Lower lobe of right lung (tissue), 2 donors: ENCODE measurements around the gene MYO1C. TPM values are rescaled to one million over a fixed set of nuclear protein-coding genes. Genes with fewer than 3 reads are reported as not detected.
A peak's percentile ranks its signal among the peaks of the same experiment; 100 is the strongest.

Source experiments
- ATAC-seq, 2 donors: fragments of 200-7000 bp; cut with Tn5 transposase; one replicate each; pipeline ENCODE4 v1.9.1; 2020 to 2022; ENCODE audit warnings: mild to moderate bottlenecking in 2 of 2, moderate library complexity in 2 of 2
- DNase-seq: peaks from one replicate; pipeline ENCODE4 v3.0.0-alpha.2; 2020
- H3K27ac ChIP-seq: fragments of 200-600 bp; one replicate; pipeline ENCODE4 v1.8.0; 2022
- H3K27me3 ChIP-seq: fragments of 200-600 bp; one replicate; pipeline ENCODE4 v1.8.0; 2022; ENCODE audit warnings: low read depth
- H3K36me3 ChIP-seq: fragments of 200-600 bp; one replicate; pipeline ENCODE4 v1.8.0; 2022; ENCODE audit warnings: mild to moderate bottlenecking
- H3K4me1 ChIP-seq: fragments of 200-600 bp; one replicate; pipeline ENCODE4 v1.8.0; 2022
- H3K4me3 ChIP-seq: fragments of 200-600 bp; one replicate; pipeline ENCODE4 v1.8.0; 2022; ENCODE audit warnings: mild to moderate bottlenecking
- H3K9me3 ChIP-seq: fragments of 200-600 bp; one replicate; pipeline ENCODE4 v1.8.0; 2022
- intact Hi-C: fragments of 100-400 bp; cut with DNase I; formaldehyde crosslinking; loops from one replicate; pipeline ENCODE4 v1.11.0; 2022
- total RNA-seq: library from RNA; stranded (reverse); fragmentation: NEBNext Ultra II Directional; extraction: Animal tissue kit (Norgen Biotek cat#: 25700); gene quantifications from one replicate; pipeline ENCODE4 v1.2.1, GENCODE V29; 2021
- TF ChIP-seq, protein P1 (sequence below): fragments of 200-600 bp; IDR thresholded peaks from one replicate; pipeline ENCODE4 v1.8.0; 2022; ENCODE audit warnings: antibody characterized with exemption, mild to moderate bottlenecking
- donor health status: DM: no; HTN: yes; CAD: no; lungs with severe emphysema.

Gene MYO1C
- total RNA-seq, 1 donor from 2014 or later: 213 TPM

DNA sequence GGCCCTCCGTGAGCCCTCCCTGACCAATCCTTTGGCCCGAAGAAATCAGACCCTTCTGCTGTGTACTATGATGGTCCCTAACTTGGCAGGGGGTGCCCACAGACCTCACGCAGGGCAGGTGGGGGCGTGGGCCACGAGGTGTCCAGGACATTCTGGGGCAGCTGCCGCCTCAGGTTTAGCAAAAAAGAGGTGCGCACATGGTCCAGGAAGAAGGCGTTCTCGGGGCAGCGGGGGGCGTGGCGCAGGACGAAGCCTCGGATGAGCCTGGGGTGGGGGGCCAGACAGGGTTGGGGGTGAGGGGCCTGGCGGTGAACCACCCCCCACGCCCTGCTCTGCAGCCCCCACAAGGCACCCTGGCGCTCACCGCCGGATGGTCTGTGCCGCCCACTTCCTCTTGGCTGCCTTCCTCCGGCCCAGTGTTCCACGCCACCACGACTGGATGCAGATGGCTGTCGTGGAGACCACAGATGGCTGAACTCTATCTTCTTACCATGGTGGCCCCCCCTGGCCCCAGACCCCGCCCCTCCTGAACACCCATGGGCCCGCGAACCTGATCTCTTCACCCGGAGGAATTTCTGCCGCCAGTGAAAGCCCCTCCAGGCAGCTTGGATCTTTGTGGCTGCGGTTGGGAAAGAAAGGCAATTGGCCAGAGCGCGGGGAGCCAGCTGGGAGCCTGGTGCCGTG, 22.3 kb downstream of the MYO1C start:
- Histone ChIP-seq H3K9me3 (no peaks in the 10 kb centered on the region), H3K27ac (no peak overlapping the region)

GRCh38 chr17:1469231-1469852, 23.1 kb downstream of the MYO1C start:
- Histone ChIP-seq H3K36me3 (peaks cover 94% of the 10 kb centered on the region), H3K27me3 (no peaks in the 10 kb centered on the region), H3K4me1 (peaks cover 8% of the 10 kb centered on the region), H3K9me3 (no peaks in the 10 kb centered on the region), H3K27ac (no peak overlapping the region), H3K4me3 (no peak overlapping the region)
- ATAC-seq (no peak), DNase-seq (no peak)
- TF ChIP-seq, protein P1, sequence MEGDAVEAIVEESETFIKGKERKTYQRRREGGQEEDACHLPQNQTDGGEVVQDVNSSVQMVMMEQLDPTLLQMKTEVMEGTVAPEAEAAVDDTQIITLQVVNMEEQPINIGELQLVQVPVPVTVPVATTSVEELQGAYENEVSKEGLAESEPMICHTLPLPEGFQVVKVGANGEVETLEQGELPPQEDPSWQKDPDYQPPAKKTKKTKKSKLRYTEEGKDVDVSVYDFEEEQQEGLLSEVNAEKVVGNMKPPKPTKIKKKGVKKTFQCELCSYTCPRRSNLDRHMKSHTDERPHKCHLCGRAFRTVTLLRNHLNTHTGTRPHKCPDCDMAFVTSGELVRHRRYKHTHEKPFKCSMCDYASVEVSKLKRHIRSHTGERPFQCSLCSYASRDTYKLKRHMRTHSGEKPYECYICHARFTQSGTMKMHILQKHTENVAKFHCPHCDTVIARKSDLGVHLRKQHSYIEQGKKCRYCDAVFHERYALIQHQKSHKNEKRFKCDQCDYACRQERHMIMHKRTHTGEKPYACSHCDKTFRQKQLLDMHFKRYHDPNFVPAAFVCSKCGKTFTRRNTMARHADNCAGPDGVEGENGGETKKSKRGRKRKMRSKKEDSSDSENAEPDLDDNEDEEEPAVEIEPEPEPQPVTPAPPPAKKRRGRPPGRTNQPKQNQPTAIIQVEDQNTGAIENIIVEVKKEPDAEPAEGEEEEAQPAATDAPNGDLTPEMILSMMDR: no peak
- intact Hi-C loops: no loop called here

More for the DNA sequence above, 22.3 kb downstream of the MYO1C start:
- peaks cover 94% of the 10 kb centered on the region for H3K36me3 ChIP-seq
- DNase-seq (no peak), ATAC-seq (no peak)
- TF ChIP-seq, protein P1: no peak
- no peak overlapping the region for H3K4me3 ChIP-seq
- intact Hi-C loops: no loop called here
- no peaks in the 10 kb centered on the region for H3K27me3 ChIP-seq
- H3K4me1 ChIP-seq: peaks cover 12% of the 10 kb centered on the region

- Histone ChIP-seq H3K9me3 (no peaks in the 10 kb centered on the region), H3K27ac (peak overlapping the region; percentile 49), H3K4me1 (peaks cover 15% of the 10 kb centered on the region), H3K36me3 (peaks cover 83% of the 10 kb centered on the region), H3K4me3 (no peak overlapping the region), H3K27me3 (no peaks in the 10 kb centered on the region)
- DNase-seq (peak; percentile 83), ATAC-seq (peak; percentile 62 to 74)
- TF ChIP-seq, protein P1: no peak
- intact Hi-C loops: no loop called here
Measured at GRCh38 chr17:1467898-1468492, 24.5 kb downstream of the MYO1C start.

DNA sequence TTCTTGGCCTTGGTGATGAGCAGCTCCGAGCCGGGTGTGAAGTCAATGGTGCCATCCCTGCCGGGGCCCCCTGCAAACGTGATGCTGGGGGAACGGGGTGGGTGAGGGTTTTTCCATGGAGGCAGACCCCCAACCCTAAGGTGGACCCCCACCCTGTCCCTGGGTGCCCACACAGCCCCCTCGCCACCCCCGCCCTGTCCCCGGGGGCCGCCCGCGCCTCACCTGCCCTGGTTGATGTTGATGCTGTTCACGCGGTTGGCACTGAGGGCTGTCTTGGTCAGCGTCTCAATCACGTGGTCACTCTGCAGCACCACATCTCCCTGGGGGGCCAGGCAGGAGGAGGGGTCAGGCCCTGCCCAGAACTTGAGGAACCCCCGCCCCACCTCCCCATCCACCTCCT, 25.2 kb downstream of the MYO1C start:
- TF ChIP-seq, protein P1: no peak
- H3K36me3 ChIP-seq: peaks cover 77% of the 10 kb centered on the region
- H3K27ac ChIP-seq: no peak overlapping the region
- H3K27me3 ChIP-seq: no peaks in the 10 kb centered on the region
- H3K4me3 ChIP-seq: no peak overlapping the region
- no peaks in the 10 kb centered on the region for H3K9me3 ChIP-seq
- intact Hi-C loops: no loop called here
- ATAC-seq (no peak), DNase-seq (no peak)
- H3K4me1 ChIP-seq: peaks cover 23% of the 10 kb centered on the region

DNA sequence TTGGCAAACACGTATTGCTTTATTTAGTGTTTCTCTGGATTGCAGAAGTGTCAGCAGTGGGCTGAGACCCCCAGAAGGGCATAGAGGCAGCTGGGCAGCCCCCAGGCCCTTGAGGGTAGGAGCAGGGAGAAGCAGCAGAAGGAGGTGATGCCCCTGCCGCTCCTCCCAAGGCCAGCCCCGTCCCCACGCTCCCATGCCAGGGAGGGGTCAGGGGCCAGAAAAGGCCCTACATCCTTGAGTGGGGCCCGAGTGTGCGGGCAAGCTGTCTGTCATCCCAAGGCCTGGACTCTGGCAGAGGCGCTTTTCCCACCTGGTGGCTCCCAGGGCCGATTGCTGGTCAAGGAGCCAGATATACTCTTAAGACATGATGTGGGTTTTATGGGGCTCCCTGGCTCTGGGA, 28.3 kb downstream of the MYO1C start:
- ATAC-seq: no peak
- Histone ChIP-seq H3K4me1 (peaks cover 46% of the 10 kb centered on the region), H3K27ac (no peak overlapping the region), H3K9me3 (no peaks in the 10 kb centered on the region), H3K4me3 (no peak overlapping the region), H3K27me3 (no peaks in the 10 kb centered on the region), H3K36me3 (peaks cover 47% of the 10 kb centered on the region)
- TF ChIP-seq, protein P1: no peak
- no peak for DNase-seq
- intact Hi-C loops: no loop called here
